ENCODE measurements around the gene EFCAB5. TPM values are rescaled to one million over a fixed set of nuclear protein-coding genes. Genes with fewer than 3 reads are reported as not detected.
"Not testable (repeated sequence)": the region's sequence is repeated elsewhere in the genome, so short reads cannot be mapped to it uniquely, and the experiment has no call there.

Gene EFCAB5
- total RNA-seq, 1 donor from 2014 or later: not detected

GRCh38 chr17:30000755-30001257 lies 59.4 kb downstream of the EFCAB5 start:
- Histone ChIP-seq H3K27me3 (no peaks in the 10 kb centered on the region), H3K4me1 (no peaks in the 10 kb centered on the region), H3K36me3 (no peaks in the 10 kb centered on the region), H3K4me3 (no peak overlapping the region), H3K27ac (no peak overlapping the region), H3K9me3 (no peaks in the 10 kb centered on the region)
- DNase-seq (ENCODE audit: extremely low spot score in 2 of 2): no peak
- TF ChIP-seq CTCF (IDR thresholded peaks at IDR 0.05) (no peak), POLR2AphosphoS5 (IDR thresholded peaks at IDR 0.05; ENCODE audit: insufficient read depth in 1 of 2, low read depth in 1 of 2) (no peak), POLR2A (IDR thresholded peaks at IDR 0.05) (no peak)
- intact Hi-C loops (cut with DNase I): no loop called here

GRCh38 chr17:30002088-30002487 lies 60.7 kb downstream of the EFCAB5 start:
- no peak overlapping the region for H3K4me3 ChIP-seq
- intact Hi-C loops (cut with DNase I): no loop called here
- no peak overlapping the region for H3K27ac ChIP-seq
- H3K27me3 ChIP-seq: no peaks in the 10 kb centered on the region
- no peak for DNase-seq (ENCODE audit: extremely low spot score in 2 of 2)
- TF ChIP-seq CTCF (IDR thresholded peaks at IDR 0.05): no peak
- no peak for TF ChIP-seq POLR2A (IDR thresholded peaks at IDR 0.05)
- no peak for TF ChIP-seq POLR2AphosphoS5 (IDR thresholded peaks at IDR 0.05; ENCODE audit: insufficient read depth in 1 of 2, low read depth in 1 of 2)
- no peaks in the 10 kb centered on the region for H3K36me3 ChIP-seq
- H3K4me1 ChIP-seq: no peaks in the 10 kb centered on the region
- no peaks in the 10 kb centered on the region for H3K9me3 ChIP-seq

- Histone ChIP-seq H3K9me3 (no peaks in the 10 kb centered on the region), H3K4me3 (no peak overlapping the region), H3K36me3 (no peaks in the 10 kb centered on the region), H3K4me1 (no peaks in the 10 kb centered on the region), H3K27me3 (no peaks in the 10 kb centered on the region), H3K27ac (no peak overlapping the region)
- DNase-seq (ENCODE audit: extremely low spot score in 2 of 2): no peak
- intact Hi-C loops (cut with DNase I): no loop called here
- TF ChIP-seq CTCF (IDR thresholded peaks at IDR 0.05) (no peak), POLR2AphosphoS5 (IDR thresholded peaks at IDR 0.05; ENCODE audit: insufficient read depth in 1 of 2, low read depth in 1 of 2) (no peak), POLR2A (IDR thresholded peaks at IDR 0.05) (no peak)
These were observed 64.4 kb downstream of the EFCAB5 start for GRCh38 chr17:30005709-30006320.

- DNase-seq (ENCODE audit: extremely low spot score in 2 of 2); intact Hi-C loops (cut with DNase I): not testable (repeated sequence)
These were observed 70.5 kb downstream of the EFCAB5 start for GRCh38 chr17:30011934-30012333.

GRCh38 chr17:30021708-30022317 lies 80.4 kb downstream of the EFCAB5 start:
- intact Hi-C loops (cut with DNase I): no loop called here
- no peak for DNase-seq (ENCODE audit: extremely low spot score in 2 of 2)
- TF ChIP-seq POLR2A (IDR thresholded peaks at IDR 0.05) (no peak), CTCF (IDR thresholded peaks at IDR 0.05) (peak; percentile 53 to 58 (median 55)), POLR2AphosphoS5 (IDR thresholded peaks at IDR 0.05; ENCODE audit: insufficient read depth in 1 of 2, low read depth in 1 of 2) (no peak)
- Histone ChIP-seq H3K36me3 (no peaks in the 10 kb centered on the region), H3K27me3 (no peaks in the 10 kb centered on the region), H3K27ac (no peak overlapping the region), H3K4me1 (no peaks in the 10 kb centered on the region), H3K9me3 (no peaks in the 10 kb centered on the region), H3K4me3 (no peak overlapping the region)

More at GRCh38 chr17:30011934-30012333, 70.5 kb downstream of the EFCAB5 start:
- H3K27ac ChIP-seq, H3K4me3 ChIP-seq, H3K9me3 ChIP-seq, H3K36me3 ChIP-seq, H3K4me1 ChIP-seq, H3K27me3 ChIP-seq: not testable (repeated sequence)

GRCh38 chr17:30025325-30025724 lies 83.9 kb downstream of the EFCAB5 start:
- H3K4me3 ChIP-seq; H3K27ac ChIP-seq; H3K9me3 ChIP-seq; H3K27me3 ChIP-seq; DNase-seq (ENCODE audit: extremely low spot score in 2 of 2); H3K36me3 ChIP-seq; intact Hi-C loops (cut with DNase I); H3K4me1 ChIP-seq: not testable (repeated sequence)

All from vagina (tissue), 2 donors.